Urinary bladder (tissue), 4 donors: ENCODE results near the gene HDC. TPM values are rescaled to one million over a fixed set of nuclear protein-coding genes. Genes with fewer than 3 reads are reported as not detected.

Source experiments
- DNase-seq: peaks from one replicate; pipeline ENCODE4 v3.0.0-alpha.2; 2015; ENCODE audit errors: extremely low spot score
- H3K27ac ChIP-seq: one replicate; pipeline ENCODE4 v1.5.1; 2013; ENCODE audit warnings: low read depth, mild to moderate bottlenecking, moderate library complexity
- H3K36me3 ChIP-seq: one replicate; pipeline ENCODE4 v1.6.1; 2013; ENCODE audit warnings: mild to moderate bottlenecking, moderate library complexity; ENCODE audit not compliant: insufficient read depth
- H3K4me1 ChIP-seq: one replicate; pipeline ENCODE4 v1.6.1; 2013; ENCODE audit warnings: mild to moderate bottlenecking, moderate library complexity; ENCODE audit not compliant: insufficient read depth
- H3K4me3 ChIP-seq: one replicate; pipeline ENCODE4 v1.5.1; 2013; ENCODE audit warnings: low read depth, low read length
- WGBS: extraction: QIAGEN DNeasy Blood & Tissue Kit; methylation state at CpG from one replicate; pipeline ENCODE4 v1.1.7; 2013; 5-methylcytosine and 5-hydroxymethylcytosine counted together
- polyA plus RNA-seq: library from polyadenylated mRNA; stranded (reverse); fragments of 200-250 nt; gene quantifications from one replicate; pipeline ENCODE4 v1.2.3, GENCODE V29; 2013
- total RNA-seq: library from RNA; depleted of rRNA; stranded (reverse); fragments of >200 nt; gene quantifications from one replicate; pipeline ENCODE4 v1.2.3, GENCODE V29; 2014
- donor health status: healthy with polysubstance abuse.
- donor health status: healthy.

The HDC gene
- total and polyA plus RNA-seq, 2 donors = 5.4 to 11.7 TPM

DNA sequence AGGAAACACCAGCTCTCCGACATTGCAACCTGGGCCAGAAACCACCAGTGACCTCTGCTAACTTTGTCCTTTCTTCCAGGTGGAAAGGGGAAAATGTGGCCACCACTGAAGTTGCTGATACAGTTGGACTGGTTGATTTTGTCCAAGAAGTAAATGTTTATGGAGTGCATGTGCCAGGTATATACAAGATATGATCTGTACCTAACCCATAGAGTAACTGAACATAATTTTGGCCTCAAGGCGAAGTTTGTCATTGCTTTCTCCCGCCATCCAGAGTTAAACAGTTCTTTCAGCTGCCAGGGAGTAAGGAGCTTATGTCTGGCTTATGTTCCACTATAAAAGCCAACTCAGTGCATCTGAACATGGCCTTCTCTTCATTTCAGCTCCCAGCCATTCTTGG is 36.7 kb downstream of the HDC start:
- Histone ChIP-seq H3K4me1 (no peaks in the 10 kb centered on the region), H3K27ac (no peak overlapping the region), H3K36me3 (no peaks in the 10 kb centered on the region), H3K4me3 (no peak overlapping the region)
- DNase-seq = no peak
- 80% methylated on average over 3 of the region's 3 CpGs for WGBS

- WGBS = 66% methylated on average over 5 of the region's 5 CpGs
- no peak overlapping the region for H3K27ac ChIP-seq
- H3K4me3 ChIP-seq = no peak overlapping the region
- no peaks in the 10 kb centered on the region for H3K36me3 ChIP-seq
- H3K4me1 ChIP-seq = no peaks in the 10 kb centered on the region
- DNase-seq = no peak
Observed at GRCh38 chr15:50227076-50227475, 38.5 kb downstream of the HDC start.

DNA sequence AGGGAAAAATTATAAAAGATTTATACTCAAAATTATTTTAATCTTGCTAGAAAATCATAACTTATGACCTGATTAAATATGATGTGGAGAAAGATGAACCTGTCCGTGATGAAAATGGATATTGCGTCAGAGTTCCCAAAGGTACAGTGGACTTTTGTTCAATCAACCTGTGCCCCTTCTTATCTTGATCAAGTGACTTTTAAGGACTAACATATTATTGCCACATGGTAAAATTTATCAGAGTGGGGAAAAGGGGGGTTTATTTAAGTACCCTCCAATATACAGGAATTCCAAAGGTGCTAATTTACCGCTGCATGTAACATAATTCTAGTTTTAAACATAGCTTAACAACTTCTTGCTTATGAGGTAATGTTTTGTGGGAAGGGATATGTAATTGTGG is 39.6 kb downstream of the HDC start:
- H3K4me3 ChIP-seq = no peak overlapping the region
- H3K36me3 ChIP-seq = no peaks in the 10 kb centered on the region
- no peaks in the 10 kb centered on the region for H3K4me1 ChIP-seq
- no peak overlapping the region for H3K27ac ChIP-seq
- DNase-seq = no peak
- 79% methylated on average over 3 of the region's 3 CpGs for WGBS

GRCh38 chr15:50225057-50225456 is 40.5 kb downstream of the HDC start:
- 93% methylated on average over 1 of the region's 1 CpG for WGBS
- no peak overlapping the region for H3K4me3 ChIP-seq
- no peak overlapping the region for H3K27ac ChIP-seq
- no peaks in the 10 kb centered on the region for H3K4me1 ChIP-seq
- H3K36me3 ChIP-seq = no peaks in the 10 kb centered on the region
- DNase-seq = no peak

- H3K27ac ChIP-seq = no peak overlapping the region
- H3K4me3 ChIP-seq = no peak overlapping the region
- no peak for DNase-seq
- H3K4me1 ChIP-seq = no peaks in the 10 kb centered on the region
- no peaks in the 10 kb centered on the region for H3K36me3 ChIP-seq
- WGBS = 68% methylated on average over 5 of the region's 5 CpGs
Observed at GRCh38 chr15:50224606-50225005, 40.9 kb downstream of the HDC start.

- DNase-seq = no peak
- 69% methylated on average over 2 of the region's 2 CpGs for WGBS
- H3K36me3 ChIP-seq = no peaks in the 10 kb centered on the region
- no peaks in the 10 kb centered on the region for H3K4me1 ChIP-seq
- no peak overlapping the region for H3K27ac ChIP-seq
- H3K4me3 ChIP-seq = no peak overlapping the region
Observed at GRCh38 chr15:50222181-50222580, 43.3 kb downstream of the HDC start.

DNA sequence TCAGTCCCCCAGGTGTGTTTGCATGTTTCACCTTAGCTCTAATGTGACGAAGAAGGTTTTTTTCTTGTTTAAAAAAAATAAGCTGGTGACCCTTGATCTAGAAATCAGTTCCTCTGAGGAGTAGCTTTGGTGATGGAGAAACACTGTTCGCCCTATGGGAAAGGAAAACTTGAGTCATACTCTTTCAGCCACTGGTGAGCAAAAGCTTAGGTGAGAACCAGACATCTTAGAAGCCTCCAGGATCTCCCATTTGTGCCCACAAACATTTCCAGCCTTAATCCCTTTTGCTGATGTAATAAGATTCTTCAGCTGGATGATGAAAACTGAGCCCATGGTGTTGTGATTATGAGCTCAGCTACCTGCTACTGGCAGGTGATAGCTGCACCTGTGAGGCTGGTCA is 45.7 kb downstream of the HDC start:
- DNase-seq = no peak
- WGBS = 85% methylated on average over 2 of the region's 2 CpGs
- Histone ChIP-seq H3K36me3 (no peaks in the 10 kb centered on the region), H3K27ac (no peak overlapping the region), H3K4me1 (no peaks in the 10 kb centered on the region), H3K4me3 (no peak overlapping the region)

- no peaks in the 10 kb centered on the region for H3K36me3 ChIP-seq
- no peaks in the 10 kb centered on the region for H3K4me1 ChIP-seq
- no peak overlapping the region for H3K4me3 ChIP-seq
- 86% methylated on average over 1 of the region's 1 CpG for WGBS
- no peak for DNase-seq
- H3K27ac ChIP-seq = no peak overlapping the region
Observed at GRCh38 chr15:50218691-50219090, 46.8 kb downstream of the HDC start.

DNA sequence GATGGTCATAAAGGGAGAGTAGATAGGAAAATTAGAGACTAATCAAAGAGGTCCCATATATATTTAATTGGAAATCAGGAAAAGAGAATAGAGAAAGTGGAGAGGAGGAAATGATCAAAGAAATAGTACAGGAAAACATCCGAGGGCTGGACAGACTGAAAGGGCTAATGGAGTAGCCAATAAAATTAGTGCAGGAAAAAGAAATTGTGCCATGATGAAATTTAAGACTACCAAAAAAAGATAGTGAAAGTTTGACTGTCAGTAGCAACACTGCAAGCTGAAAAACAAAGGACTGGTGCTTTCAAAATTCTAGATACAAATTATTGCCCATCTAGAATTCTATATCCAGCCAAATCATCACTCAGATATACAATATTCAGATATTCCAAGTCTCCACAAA is 47.2 kb downstream of the HDC start:
- 35% methylated on average over 1 of the region's 1 CpG for WGBS
- H3K4me3 ChIP-seq = no peak overlapping the region
- no peaks in the 10 kb centered on the region for H3K4me1 ChIP-seq
- no peak for DNase-seq
- H3K27ac ChIP-seq = no peak overlapping the region
- H3K36me3 ChIP-seq = no peaks in the 10 kb centered on the region

DNA sequence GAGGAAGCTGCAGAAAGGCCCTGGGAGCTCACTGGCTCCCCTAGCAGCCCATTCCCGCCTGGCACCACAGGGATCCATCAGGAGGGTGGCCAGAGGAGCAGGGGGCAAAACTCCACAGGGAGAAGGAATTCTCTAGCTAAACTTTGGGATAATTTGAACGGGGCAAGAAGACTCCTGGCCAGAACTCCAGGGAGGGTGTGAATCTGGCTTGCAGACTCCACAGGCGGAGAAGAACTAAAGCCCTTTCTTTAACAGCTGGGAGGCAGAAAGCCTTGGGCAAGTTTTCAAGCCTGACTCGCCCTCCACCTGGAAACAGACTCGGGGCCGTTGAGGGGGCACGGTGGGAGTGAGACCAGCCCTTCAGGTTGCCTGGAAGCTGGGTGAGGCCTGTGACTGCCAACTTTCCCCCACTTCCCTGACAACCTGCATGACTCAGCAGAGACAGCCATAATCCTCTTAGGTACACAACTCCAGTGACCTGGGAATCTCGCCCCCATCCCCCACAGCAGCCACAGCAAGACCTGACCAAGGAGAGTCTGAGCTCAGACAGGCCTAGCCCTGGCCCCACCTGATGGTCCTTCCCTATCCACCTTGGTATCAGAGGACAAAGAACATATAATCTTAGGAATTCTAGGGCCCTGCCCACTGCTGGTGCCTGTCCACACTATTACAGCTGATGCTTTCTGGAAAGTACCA is 54.9 kb downstream of the HDC start:
- DNase-seq = no peak
- WGBS = 66% methylated on average over 8 of the region's 8 CpGs
- Histone ChIP-seq H3K4me1 (no peaks in the 10 kb centered on the region), H3K4me3 (no peak overlapping the region), H3K27ac (no peak overlapping the region), H3K36me3 (no peaks in the 10 kb centered on the region)

DNA sequence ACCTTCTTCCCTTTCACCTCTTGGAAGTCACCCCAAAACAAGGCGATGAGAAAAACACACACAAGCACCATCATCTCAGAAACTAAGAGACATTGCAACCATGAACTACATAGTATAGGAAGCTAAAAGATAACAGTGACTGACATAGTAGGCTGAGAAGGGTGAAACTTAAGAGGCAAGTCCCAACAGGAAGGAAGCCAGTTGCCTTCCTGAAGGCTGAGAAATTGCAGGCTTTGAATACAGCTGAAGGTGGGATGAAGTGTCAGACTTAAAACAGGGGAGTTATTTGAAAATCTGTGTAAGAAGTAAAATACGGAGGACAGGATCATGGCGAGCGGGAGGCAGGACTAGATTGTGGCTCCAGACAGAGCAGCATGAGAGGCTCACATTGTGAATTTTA is 55.7 kb downstream of the HDC start:
- H3K27ac ChIP-seq = no peak overlapping the region
- no peaks in the 10 kb centered on the region for H3K4me1 ChIP-seq
- 82% methylated on average over 4 of the region's 4 CpGs for WGBS
- H3K36me3 ChIP-seq = no peaks in the 10 kb centered on the region
- no peak overlapping the region for H3K4me3 ChIP-seq
- no peak for DNase-seq

GRCh38 chr15:50206020-50206419 is 59.5 kb downstream of the HDC start:
- Histone ChIP-seq H3K36me3 (no peaks in the 10 kb centered on the region), H3K4me1 (no peaks in the 10 kb centered on the region), H3K27ac (no peak overlapping the region), H3K4me3 (no peak overlapping the region)
- 81% methylated on average over 5 of the region's 5 CpGs for WGBS
- DNase-seq = no peak

DNA sequence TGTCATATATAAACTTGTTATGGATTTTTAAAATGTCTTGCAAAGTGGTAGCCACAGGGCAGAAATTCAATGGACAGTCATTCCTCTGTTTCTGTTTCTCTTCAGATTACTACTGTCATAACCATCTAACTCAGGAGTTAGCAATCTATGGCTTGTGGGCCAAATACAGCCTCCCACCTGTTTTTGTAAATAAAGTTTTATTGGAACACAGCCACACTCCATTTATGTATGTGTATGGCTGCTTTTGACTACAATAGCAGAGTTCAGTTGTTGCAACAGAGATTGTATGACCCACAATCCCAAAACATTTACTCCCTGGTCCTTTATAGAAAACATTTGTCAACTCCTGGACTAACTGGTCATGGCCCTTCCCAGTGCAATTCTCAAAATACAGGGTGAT is 63.5 kb downstream of the HDC start:
- Histone ChIP-seq H3K4me1 (no peaks in the 10 kb centered on the region), H3K27ac (no peak overlapping the region), H3K36me3 (no peaks in the 10 kb centered on the region), H3K4me3 (no peak overlapping the region)
- no peak for DNase-seq

DNA sequence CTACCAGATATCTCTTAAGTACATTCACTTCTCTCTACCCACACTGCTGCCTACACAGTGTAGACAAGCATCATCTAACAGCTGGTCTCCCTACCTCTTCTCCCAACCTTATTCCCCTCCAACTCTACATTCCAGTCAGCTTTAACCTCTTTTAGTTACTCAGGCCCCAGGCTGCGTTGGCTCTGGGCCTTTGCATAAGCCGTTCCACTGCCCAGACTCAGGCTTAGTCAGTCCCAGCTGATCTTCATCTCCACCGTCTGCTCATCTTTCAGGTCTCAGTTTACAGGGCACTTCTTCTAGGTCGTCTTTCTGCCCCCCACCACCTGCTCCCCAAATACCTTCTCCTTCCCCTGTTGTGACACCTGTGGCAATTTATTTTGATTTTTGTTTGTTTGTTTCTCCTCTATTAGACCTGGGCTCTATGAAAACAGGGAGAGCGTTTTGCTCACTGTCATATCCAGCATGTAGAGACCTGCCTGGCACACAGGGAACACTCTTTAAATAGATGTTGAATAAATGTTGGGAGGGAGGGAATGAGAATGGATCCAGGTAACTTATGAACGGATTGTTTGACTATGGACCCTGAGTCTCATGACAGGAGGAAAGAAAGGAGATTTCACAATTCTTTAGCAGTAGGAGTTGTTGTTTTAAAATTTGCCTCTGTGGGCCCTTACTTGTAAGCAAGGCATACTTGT is 72.5 kb downstream of the HDC start:
- WGBS = 72% methylated on average over 6 of the region's 6 CpGs
- Histone ChIP-seq H3K27ac (no peak overlapping the region), H3K4me3 (no peak overlapping the region), H3K36me3 (no peaks in the 10 kb centered on the region), H3K4me1 (no peaks in the 10 kb centered on the region)
- DNase-seq = no peak
